ENCODE data around the gene NOL11. TPM values are rescaled to one million over a fixed set of nuclear protein-coding genes. Genes with fewer than 3 reads are reported as not detected.
A peak's percentile ranks its signal among the peaks of the same experiment; 100 is the strongest.

The NOL11 gene
- total RNA-seq, 3 donors from 2014 or later = 25.1 to 45.5 (median 35.4) TPM

DNA sequence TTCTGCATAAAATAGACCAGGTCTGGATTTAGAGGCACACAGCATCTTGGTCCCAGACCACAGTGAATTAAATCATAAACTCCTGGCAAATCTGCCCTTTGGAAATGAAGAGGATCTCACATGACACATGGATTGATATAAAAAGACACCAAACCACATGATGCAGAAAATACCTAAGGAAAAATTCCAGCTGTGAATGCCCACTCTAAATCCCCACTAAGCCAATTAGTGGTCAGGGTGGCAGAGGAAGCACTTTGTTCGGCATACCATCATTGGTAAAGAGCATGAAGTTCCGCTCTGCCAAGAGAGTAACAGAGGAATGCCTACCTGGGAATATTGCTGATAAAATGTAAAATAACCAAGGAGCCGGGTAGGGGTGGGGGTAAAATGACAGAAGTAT, 32.4 kb upstream of the NOL11 start:
- H3K4me3 ChIP-seq = no peak overlapping the region

DNA sequence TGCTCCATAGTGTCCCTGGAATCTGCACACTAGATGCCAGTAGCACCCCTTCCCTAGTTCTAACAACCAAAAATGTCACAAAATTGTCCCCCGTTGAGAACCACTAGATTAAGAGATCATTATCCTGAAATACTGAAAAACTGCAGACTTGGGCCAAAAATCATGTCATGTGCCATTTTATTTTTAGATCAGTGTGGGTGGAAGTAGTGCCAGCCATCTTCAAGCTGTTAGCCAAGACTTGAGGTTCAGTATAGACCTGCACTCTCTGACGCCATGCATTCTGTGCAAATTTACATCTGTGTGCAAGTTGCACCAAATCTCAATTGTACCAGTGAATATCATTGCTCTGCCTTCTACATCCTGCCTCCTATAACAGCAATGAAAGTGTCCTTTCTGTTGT, 31.5 kb upstream of the NOL11 start:
- Histone ChIP-seq H3K9me3 (no peaks in the 10 kb centered on the region), H3K4me3 (no peak overlapping the region), H3K36me3 (no peaks in the 10 kb centered on the region), H3K4me1 (no peaks in the 10 kb centered on the region), H3K27ac (no peak overlapping the region), H3K27me3 (no peaks in the 10 kb centered on the region)
- TF ChIP-seq CTCF (IDR thresholded peaks at IDR 0.05) (no peak), POLR2AphosphoS5 (IDR thresholded peaks at IDR 0.05) (no peak), POLR2A (IDR thresholded peaks at IDR 0.05) (no peak)
- no peak for DNase-seq (ENCODE audit: low spot score in 2 of 2)
- intact Hi-C loops (cut with DNase I; ENCODE audit: low total_unique reads) = no loop called here

More for the DNA sequence above, 32.4 kb upstream of the NOL11 start:
- H3K4me1 ChIP-seq = no peaks in the 10 kb centered on the region
- no peaks in the 10 kb centered on the region for H3K27me3 ChIP-seq
- no peaks in the 10 kb centered on the region for H3K36me3 ChIP-seq
- H3K27ac ChIP-seq = no peak overlapping the region
- TF ChIP-seq POLR2A (IDR thresholded peaks at IDR 0.05) (no peak), CTCF (IDR thresholded peaks at IDR 0.05) (no peak), POLR2AphosphoS5 (IDR thresholded peaks at IDR 0.05) (no peak)
- no peak for DNase-seq (ENCODE audit: low spot score in 2 of 2)
- no peaks in the 10 kb centered on the region for H3K9me3 ChIP-seq
- intact Hi-C loops (cut with DNase I; ENCODE audit: low total_unique reads) = no loop called here

DNA sequence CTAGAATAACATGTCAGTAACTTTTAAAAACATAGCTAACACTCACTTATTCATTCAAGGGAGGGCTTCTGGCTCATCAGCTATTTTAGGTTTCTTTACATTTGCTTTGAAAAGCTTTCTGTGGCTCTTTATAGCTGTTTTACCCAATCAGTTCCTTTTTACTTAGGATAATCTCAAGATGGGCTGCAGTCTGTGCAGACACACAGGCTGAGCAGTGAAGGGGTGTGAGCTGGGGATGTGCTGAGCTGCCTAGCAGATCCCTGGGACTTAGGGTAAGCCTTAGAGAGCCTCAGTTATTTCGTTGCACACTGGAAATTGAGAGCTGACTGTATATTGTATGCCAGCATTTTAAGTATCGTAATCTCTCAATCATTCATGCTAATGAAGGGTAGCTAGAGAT, 30.2 kb upstream of the NOL11 start:
- DNase-seq (ENCODE audit: low spot score in 2 of 2) = no peak
- Histone ChIP-seq H3K9me3 (no peaks in the 10 kb centered on the region), H3K27ac (no peak overlapping the region), H3K27me3 (no peaks in the 10 kb centered on the region), H3K4me3 (no peak overlapping the region), H3K4me1 (no peaks in the 10 kb centered on the region), H3K36me3 (no peaks in the 10 kb centered on the region)
- TF ChIP-seq POLR2AphosphoS5 (IDR thresholded peaks at IDR 0.05) = no peak
- TF ChIP-seq CTCF (IDR thresholded peaks at IDR 0.05) = no peak
- no peak for TF ChIP-seq POLR2A (IDR thresholded peaks at IDR 0.05)
- intact Hi-C loops (cut with DNase I; ENCODE audit: low total_unique reads) = no loop called here

DNA sequence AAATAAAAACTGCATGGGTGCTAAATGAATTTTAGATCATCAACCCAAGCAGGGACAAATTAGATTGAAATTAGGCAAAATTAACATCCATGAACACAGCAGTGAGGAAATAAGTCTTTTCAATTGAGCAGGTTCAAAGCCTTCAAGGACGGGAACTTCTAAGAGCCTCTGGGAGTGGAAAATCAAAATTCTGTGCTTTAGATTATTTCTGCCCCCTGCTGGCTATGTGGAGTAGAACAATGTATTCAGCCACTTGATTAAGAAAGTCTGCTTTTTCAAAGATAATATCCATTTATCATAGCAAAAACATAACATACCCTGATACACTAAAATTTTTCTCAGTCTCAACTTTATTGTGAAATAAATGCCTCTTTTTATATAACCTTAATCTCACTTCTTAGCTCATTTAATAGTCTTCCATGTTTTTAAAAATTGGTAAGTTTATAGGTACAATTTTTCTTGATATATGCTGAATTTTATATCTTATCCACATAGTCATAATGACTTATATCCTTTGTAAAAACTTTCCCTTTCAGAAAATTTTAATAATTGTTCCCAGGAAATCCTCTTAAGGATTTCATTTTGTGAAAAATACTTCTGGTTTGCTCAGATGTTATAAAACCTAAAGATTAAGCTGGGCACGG, 28.1 kb upstream of the NOL11 start:
- no peaks in the 10 kb centered on the region for H3K36me3 ChIP-seq
- H3K4me3 ChIP-seq = no peak overlapping the region
- DNase-seq (ENCODE audit: low spot score in 2 of 2) = peak in 1 of 2 donors; percentile 38
- no peaks in the 10 kb centered on the region for H3K4me1 ChIP-seq
- H3K9me3 ChIP-seq = no peaks in the 10 kb centered on the region
- intact Hi-C loops (cut with DNase I; ENCODE audit: low total_unique reads) = loop anchor here (10.0 kb wide), 1 partner anchor 305 kb away; no protein-coding TSS in a partner anchor
- TF ChIP-seq POLR2AphosphoS5 (IDR thresholded peaks at IDR 0.05) (no peak), POLR2A (IDR thresholded peaks at IDR 0.05) (no peak), CTCF (IDR thresholded peaks at IDR 0.05) (peak; percentile 81 to 87 (median 85))
- no peak overlapping the region for H3K27ac ChIP-seq
- no peaks in the 10 kb centered on the region for H3K27me3 ChIP-seq

GRCh38 chr17:67693811-67694210, 23.9 kb upstream of the NOL11 start:
- H3K36me3 ChIP-seq = no peaks in the 10 kb centered on the region
- DNase-seq (ENCODE audit: low spot score in 2 of 2) = no peak
- no peaks in the 10 kb centered on the region for H3K27me3 ChIP-seq
- no peak overlapping the region for H3K27ac ChIP-seq
- no peaks in the 10 kb centered on the region for H3K9me3 ChIP-seq
- H3K4me3 ChIP-seq = no peak overlapping the region
- intact Hi-C loops (cut with DNase I; ENCODE audit: low total_unique reads) = loop anchor here (10.0 kb wide), 1 partner anchor 309 kb away; no protein-coding TSS in a partner anchor
- H3K4me1 ChIP-seq = no peaks in the 10 kb centered on the region
- no peak for TF ChIP-seq CTCF (IDR thresholded peaks at IDR 0.05)
- TF ChIP-seq POLR2AphosphoS5 (IDR thresholded peaks at IDR 0.05) = no peak
- TF ChIP-seq POLR2A (IDR thresholded peaks at IDR 0.05) = no peak
